Vagina (tissue), 2 donors: ENCODE measurements around the gene TSN. TPM values are rescaled to one million over a fixed set of nuclear protein-coding genes. Genes with fewer than 3 reads are reported as not detected.

Source experiments
- DNase-seq, 2 donors: peaks; one replicate each; pipeline ENCODE4 v3.0.0-alpha.2; 2017; ENCODE audit errors: extremely low spot score in 2 of 2
- H3K27ac ChIP-seq: fragments of 200-600 bp; sonication (generic); one replicate; pipeline ENCODE4 v1.5.1; 2019
- H3K27me3 ChIP-seq: fragments of 200-600 bp; sonication (generic); one replicate; pipeline ENCODE4 v1.5.1; 2019
- H3K36me3 ChIP-seq, 2 donors: fragments of 200-600 bp; sonication (generic); one replicate each; pipeline ENCODE4 v1.5.1; 2017 to 2019
- H3K4me1 ChIP-seq: fragments of 200-600 bp; sonication (generic); one replicate; pipeline ENCODE4 v1.5.1; 2019
- H3K4me3 ChIP-seq, 2 donors: fragments of 200-600 bp; sonication (generic); 1 replicate in 1 of 2; 2 replicates in 1 of 2; pipeline ENCODE4 v1.5.1; 2016 to 2019
- H3K9me3 ChIP-seq: fragments of 200-600 bp; sonication (generic); one replicate; pipeline ENCODE4 v1.5.1; 2019
- CTCF ChIP-seq, 3 experiments: fragments of 450-650 bp in 2 of 3; fragments of 200-600 bp in 1 of 3; sonication (generic) in 1 of 3; IDR thresholded peaks; one replicate each; pipeline ENCODE4 v1.5.1; 2017 to 2019; ENCODE audit warnings: antibody characterized with exemption in 3 of 3, mild to moderate bottlenecking in 2 of 3, moderate library complexity in 2 of 3
- POLR2A ChIP-seq, 2 donors: fragments of 450-650 bp; IDR thresholded peaks; one replicate each; pipeline ENCODE4 v1.6.1; 2017; ENCODE audit warnings: antibody characterized with exemption in 2 of 2, mild to moderate bottlenecking in 2 of 2, moderate library complexity in 2 of 2
- POLR2AphosphoS5 ChIP-seq, 2 donors: sonication (generic); formaldehyde crosslinking; IDR thresholded peaks; one replicate each; pipeline ENCODE4 v1.9.0; 2017; ENCODE audit warnings: antibody characterized with exemption in 2 of 2, mild to moderate bottlenecking in 2 of 2, low read depth in 1 of 2; ENCODE audit not compliant: insufficient read depth in 1 of 2
- intact Hi-C: fragments of 100-400 bp; cut with DNase I; formaldehyde crosslinking; loops from one replicate; pipeline ENCODE4 v1.15.1; 2023
- total RNA-seq: library from RNA; depleted of rRNA; stranded (reverse); fragments of >200 nt; gene quantifications from one replicate; pipeline ENCODE4 v1.2.3, GENCODE V29; 2016

Gene TSN
- total RNA-seq = 35.4 TPM

GRCh38 chr2:121755237-121756111 is at the start of gene TSN:
TSN (plus strand) TSS chr2:121755651; CDS start chr2:121755780, 129 bp downstream.
- TF ChIP-seq POLR2A (IDR thresholded peaks at IDR 0.05) (no peak), POLR2AphosphoS5 (IDR thresholded peaks at IDR 0.05; ENCODE audit: insufficient read depth in 1 of 2, low read depth in 1 of 2) (peak; percentile 85 to 92)
- Histone ChIP-seq H3K4me3 (peak within 1 kb of the TSS; percentile 85 to 93), H3K27ac (peak within 1 kb of the TSS; percentile 44), H3K9me3 (no peaks in the 10 kb centered on the region), H3K36me3 (peaks cover 0 to 19% of the 10 kb centered on the region in 2 donors), H3K27me3 (no peaks in the 10 kb centered on the region), H3K4me1 (peaks cover 29% of the 10 kb centered on the region)
- intact Hi-C loops = loop anchor here (2.0 kb wide), 1 partner anchor 19 kb away; the partner anchor contains the start of gene NIFK
- DNase-seq = peak in 1 of 2 donors; percentile 95

GRCh38 chr2:121705958-121706357 is 49.5 kb upstream of the TSN start:
- H3K27me3 ChIP-seq = no peaks in the 10 kb centered on the region
- intact Hi-C loops = no loop called here
- H3K27ac ChIP-seq = no peak overlapping the region
- no peaks in the 10 kb centered on the region for H3K36me3 ChIP-seq
- H3K4me3 ChIP-seq = no peak overlapping the region
- TF ChIP-seq POLR2AphosphoS5 (IDR thresholded peaks at IDR 0.05; ENCODE audit: insufficient read depth in 1 of 2, low read depth in 1 of 2) = no peak
- TF ChIP-seq POLR2A (IDR thresholded peaks at IDR 0.05) = no peak
- no peak for TF ChIP-seq CTCF (IDR thresholded peaks at IDR 0.05)
- DNase-seq = no peak
- no peaks in the 10 kb centered on the region for H3K4me1 ChIP-seq
- no peaks in the 10 kb centered on the region for H3K9me3 ChIP-seq

GRCh38 chr2:121707344-121707919 is 48.0 kb upstream of the TSN start:
- Histone ChIP-seq H3K4me1 (no peaks in the 10 kb centered on the region), H3K36me3 (no peaks in the 10 kb centered on the region), H3K4me3 (no peak overlapping the region), H3K9me3 (no peaks in the 10 kb centered on the region), H3K27ac (no peak overlapping the region), H3K27me3 (no peaks in the 10 kb centered on the region)
- no peak for DNase-seq
- intact Hi-C loops = no loop called here
- no peak for TF ChIP-seq POLR2AphosphoS5 (IDR thresholded peaks at IDR 0.05; ENCODE audit: insufficient read depth in 1 of 2, low read depth in 1 of 2)
- no peak for TF ChIP-seq POLR2A (IDR thresholded peaks at IDR 0.05)
- no peak for TF ChIP-seq CTCF (IDR thresholded peaks at IDR 0.05)

- intact Hi-C loops = no loop called here
- Histone ChIP-seq H3K9me3 (no peaks in the 10 kb centered on the region), H3K36me3 (no peaks in the 10 kb centered on the region), H3K27me3 (no peaks in the 10 kb centered on the region), H3K27ac (no peak overlapping the region), H3K4me1 (no peaks in the 10 kb centered on the region), H3K4me3 (no peak overlapping the region)
- no peak for TF ChIP-seq CTCF (IDR thresholded peaks at IDR 0.05)
- no peak for TF ChIP-seq POLR2A (IDR thresholded peaks at IDR 0.05)
- TF ChIP-seq POLR2AphosphoS5 (IDR thresholded peaks at IDR 0.05; ENCODE audit: insufficient read depth in 1 of 2, low read depth in 1 of 2) = no peak
- DNase-seq = no peak
These were observed 47.5 kb upstream of the TSN start for GRCh38 chr2:121707920-121708361.

GRCh38 chr2:121709776-121710469 is 45.5 kb upstream of the TSN start:
- Histone ChIP-seq H3K9me3 (no peaks in the 10 kb centered on the region), H3K4me3 (no peak overlapping the region), H3K27me3 (no peaks in the 10 kb centered on the region), H3K4me1 (no peaks in the 10 kb centered on the region), H3K36me3 (no peaks in the 10 kb centered on the region), H3K27ac (no peak overlapping the region)
- intact Hi-C loops = loop anchor here (10.0 kb wide), 2 partner anchors 175 to 305 kb away; partner anchors contain the start of gene RNU4ATAC
- TF ChIP-seq POLR2A (IDR thresholded peaks at IDR 0.05) (no peak), CTCF (IDR thresholded peaks at IDR 0.05) (no peak), POLR2AphosphoS5 (IDR thresholded peaks at IDR 0.05; ENCODE audit: insufficient read depth in 1 of 2, low read depth in 1 of 2) (no peak)
- no peak for DNase-seq
